ENCODE results near the gene CADM1.

- TF ChIP-seq ZNF274 (IDR thresholded peaks at IDR 0.05; ENCODE audit: low read depth, low read length): no peak
- no peak for TF ChIP-seq SUZ12 (IDR thresholded peaks at IDR 0.05; ENCODE audit: extremely low read depth, insufficient read depth, insufficient read length)
- no peak for TF ChIP-seq YY1 (IDR thresholded peaks at IDR 0.05; ENCODE audit: insufficient read depth, insufficient read length)
Observed at GRCh38 chr11:115180272-115180671, 323.9 kb downstream of the CADM1 start.

All from NT2/D1 (cell line).